ENCODE measurements around the gene GPR84.
A peak's percentile ranks its signal among the peaks of the same experiment; 100 is the strongest.

GPR84 gene

GRCh38 chr12:54364413-54364812 lies at the start of gene GPR84:
Gene GPR84 (minus strand): TSS chr12:54364486. CDS start chr12:54363851, 635 bp downstream.
- DNase-seq (ENCODE audit: low read depth), result no peak

- peak; percentile 65 for DNase-seq (ENCODE audit: low read depth)
Observed at GRCh38 chr12:54413284-54414190, 49.3 kb upstream of the GPR84 start.

GRCh38 chr12:54412786-54413185 lies 48.5 kb upstream of the GPR84 start:
- DNase-seq (ENCODE audit: low read depth), result no peak

- no peak for DNase-seq (ENCODE audit: low read depth)
Observed at GRCh38 chr12:54412348-54412747, 48.1 kb upstream of the GPR84 start.

GRCh38 chr12:54411391-54412241 lies 47.3 kb upstream of the GPR84 start:
- DNase-seq (ENCODE audit: low read depth), result peak; percentile 99

GRCh38 chr12:54409267-54409666 lies 45.0 kb upstream of the GPR84 start:
- no peak for DNase-seq (ENCODE audit: low read depth)

- DNase-seq (ENCODE audit: low read depth), result no peak
Observed at GRCh38 chr12:54407183-54407905, 43.1 kb upstream of the GPR84 start.

- DNase-seq (ENCODE audit: low read depth), result no peak
Observed at GRCh38 chr12:54405573-54405972, 41.3 kb upstream of the GPR84 start.

- DNase-seq (ENCODE audit: low read depth), result no peak
Observed at GRCh38 chr12:54405106-54405505, 40.8 kb upstream of the GPR84 start.

GRCh38 chr12:54404061-54405004 lies 40.0 kb upstream of the GPR84 start:
- peak; percentile 56 for DNase-seq (ENCODE audit: low read depth)

GRCh38 chr12:54401119-54401518 lies 36.8 kb upstream of the GPR84 start:
- DNase-seq (ENCODE audit: low read depth), result no peak

- peak; percentile 88 for DNase-seq (ENCODE audit: low read depth)
Observed at GRCh38 chr12:54398995-54399793, 34.9 kb upstream of the GPR84 start.

GRCh38 chr12:54398218-54398617 lies 33.9 kb upstream of the GPR84 start:
- DNase-seq (ENCODE audit: low read depth), result no peak

- no peak for DNase-seq (ENCODE audit: low read depth)
Observed at GRCh38 chr12:54397157-54397556, 32.9 kb upstream of the GPR84 start.

GRCh38 chr12:54395545-54395944 lies 31.3 kb upstream of the GPR84 start:
- DNase-seq (ENCODE audit: low read depth), result no peak

- no peak for DNase-seq (ENCODE audit: low read depth)
Observed at GRCh38 chr12:54394986-54395385, 30.7 kb upstream of the GPR84 start.

- peak; percentile 67 for DNase-seq (ENCODE audit: low read depth)
Observed at GRCh38 chr12:54394281-54394719, 30.0 kb upstream of the GPR84 start.

- no peak for DNase-seq (ENCODE audit: low read depth)
Observed at GRCh38 chr12:54393743-54394142, 29.5 kb upstream of the GPR84 start.

GRCh38 chr12:54393207-54393609 lies 28.9 kb upstream of the GPR84 start:
- DNase-seq (ENCODE audit: low read depth), result no peak

All from EH (cell line).